ENCODE results near the gene FSTL4.

Gene FSTL4

GRCh38 chr5:133265720-133266526 lies 346.4 kb downstream of the FSTL4 start:
- Mint-ChIP-seq H3K27ac (no peak overlapping the region), H3K9me3 (no peaks in the 10 kb centered on the region), H3K27me3 (no peaks in the 10 kb centered on the region), H3K4me3 (no peak overlapping the region), H3K4me1 (ENCODE audit: low read depth) (no peaks in the 10 kb centered on the region), H3K36me3 (ENCODE audit: low read depth) (no peaks in the 10 kb centered on the region)
- DNase-seq = no peak

GRCh38 chr5:133265257-133265656 lies 347.1 kb downstream of the FSTL4 start:
- no peaks in the 10 kb centered on the region for H3K27me3 Mint-ChIP-seq
- no peaks in the 10 kb centered on the region for H3K36me3 Mint-ChIP-seq (ENCODE audit: low read depth)
- no peak for DNase-seq
- no peaks in the 10 kb centered on the region for H3K4me1 Mint-ChIP-seq (ENCODE audit: low read depth)
- H3K27ac Mint-ChIP-seq = no peak overlapping the region
- H3K4me3 Mint-ChIP-seq = no peak overlapping the region
- no peaks in the 10 kb centered on the region for H3K9me3 Mint-ChIP-seq

GRCh38 chr5:133262690-133263089 lies 349.7 kb downstream of the FSTL4 start:
- no peak overlapping the region for H3K4me3 Mint-ChIP-seq
- H3K27me3 Mint-ChIP-seq = no peaks in the 10 kb centered on the region
- no peaks in the 10 kb centered on the region for H3K9me3 Mint-ChIP-seq
- no peak for DNase-seq
- H3K27ac Mint-ChIP-seq = no peak overlapping the region
- peaks cover 22% of the 10 kb centered on the region for H3K4me1 Mint-ChIP-seq (ENCODE audit: low read depth)
- no peaks in the 10 kb centered on the region for H3K36me3 Mint-ChIP-seq (ENCODE audit: low read depth)

DNA sequence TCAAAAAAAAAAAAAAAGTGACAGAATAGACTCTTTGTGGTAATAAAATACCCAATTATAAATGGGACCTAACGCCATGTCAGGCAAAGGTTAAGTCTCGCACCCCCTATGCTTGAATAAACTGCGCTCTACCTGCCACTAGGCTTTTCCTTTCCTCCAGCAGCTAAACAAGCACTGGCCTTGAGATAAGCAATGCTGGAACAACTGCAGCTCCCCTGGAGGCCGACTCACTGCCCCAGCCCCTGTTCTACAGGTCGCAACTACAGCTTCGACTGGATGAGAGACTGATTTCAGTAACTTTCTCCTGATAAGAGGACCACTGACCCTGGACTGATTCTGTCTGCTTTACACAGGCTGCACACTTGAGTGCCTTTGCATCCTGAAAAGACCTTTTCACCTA lies 350.3 kb downstream of the FSTL4 start:
- Mint-ChIP-seq H3K9me3 (no peaks in the 10 kb centered on the region), H3K27ac (no peak overlapping the region), H3K36me3 (ENCODE audit: low read depth) (no peaks in the 10 kb centered on the region), H3K4me3 (no peak overlapping the region), H3K27me3 (no peaks in the 10 kb centered on the region), H3K4me1 (ENCODE audit: low read depth) (peaks cover 24% of the 10 kb centered on the region)
- no peak for DNase-seq

- no peaks in the 10 kb centered on the region for H3K36me3 Mint-ChIP-seq (ENCODE audit: low read depth)
- no peaks in the 10 kb centered on the region for H3K27me3 Mint-ChIP-seq
- no peak for DNase-seq
- no peaks in the 10 kb centered on the region for H3K9me3 Mint-ChIP-seq
- no peak overlapping the region for H3K4me3 Mint-ChIP-seq
- no peak overlapping the region for H3K27ac Mint-ChIP-seq
- H3K4me1 Mint-ChIP-seq (ENCODE audit: low read depth) = peaks cover 24% of the 10 kb centered on the region
Measured at GRCh38 chr5:133260715-133261114, 351.6 kb downstream of the FSTL4 start.

DNA sequence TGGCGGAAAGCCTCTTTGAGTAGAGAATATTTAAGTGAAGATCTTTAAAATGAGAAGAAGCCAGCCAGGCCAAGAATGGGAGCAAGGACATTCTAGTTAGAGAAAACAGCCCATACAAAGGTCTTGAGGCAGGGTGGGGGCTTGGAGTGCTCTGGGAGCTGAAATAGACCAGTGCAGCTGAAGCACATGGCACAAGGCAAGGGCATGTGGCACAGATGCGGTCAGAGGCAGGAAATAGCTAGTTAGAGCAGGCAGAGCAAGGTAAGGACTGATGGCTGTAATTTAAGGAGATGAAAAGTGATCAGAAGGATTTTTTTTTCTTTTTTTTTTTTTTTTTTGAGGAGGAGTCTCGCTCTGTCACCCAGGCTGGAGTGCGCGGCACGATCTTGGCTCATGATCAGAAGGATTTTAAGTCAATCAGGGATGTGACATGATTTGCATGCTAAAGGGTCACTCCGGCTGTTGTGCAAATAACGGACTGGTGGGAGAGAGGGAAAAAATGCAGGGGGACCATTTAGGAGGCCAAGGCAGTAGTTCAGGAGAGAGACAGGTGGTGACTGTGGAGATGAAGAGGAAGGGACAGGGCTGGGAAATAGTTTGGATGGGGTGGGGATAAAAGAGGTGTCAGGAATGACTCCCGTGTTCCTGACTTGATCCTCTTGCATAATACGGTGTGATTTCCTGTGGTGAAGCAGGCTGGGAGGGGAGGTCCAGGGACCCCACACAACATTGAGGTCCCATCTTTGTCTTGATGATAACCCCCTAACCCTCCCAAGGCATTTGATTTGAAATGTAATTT lies 352.9 kb downstream of the FSTL4 start:
- H3K27ac Mint-ChIP-seq = peak overlapping the region; percentile 13
- no peak overlapping the region for H3K4me3 Mint-ChIP-seq
- H3K9me3 Mint-ChIP-seq = no peaks in the 10 kb centered on the region

DNA sequence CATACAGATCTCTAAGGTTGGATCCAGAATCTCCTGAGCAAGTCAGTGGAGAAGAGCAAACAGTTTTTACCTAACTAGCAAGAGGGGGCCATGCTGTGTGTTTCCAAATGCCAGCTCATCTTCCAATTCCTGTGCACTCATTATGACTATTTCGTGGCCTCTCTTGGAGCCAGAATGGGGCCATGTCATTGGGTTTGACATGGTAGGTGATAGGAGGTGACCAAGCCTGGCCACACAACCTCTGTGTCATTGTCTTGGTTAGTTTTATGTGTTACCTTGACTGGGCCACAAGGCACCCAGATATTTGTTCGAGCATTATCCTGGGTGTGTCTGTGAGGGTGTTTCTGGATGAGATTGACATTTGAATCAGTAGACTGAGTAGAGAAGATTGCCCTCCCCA lies 354.4 kb downstream of the FSTL4 start:
- Mint-ChIP-seq H3K27me3 (no peaks in the 10 kb centered on the region), H3K36me3 (ENCODE audit: low read depth) (no peaks in the 10 kb centered on the region), H3K4me1 (ENCODE audit: low read depth) (peaks cover 24% of the 10 kb centered on the region), H3K4me3 (no peak overlapping the region), H3K9me3 (no peaks in the 10 kb centered on the region), H3K27ac (no peak overlapping the region)
- no peak for DNase-seq

More for the DNA sequence above, 352.9 kb downstream of the FSTL4 start:
- Mint-ChIP-seq H3K27me3 (no peaks in the 10 kb centered on the region), H3K4me1 (ENCODE audit: low read depth) (peaks cover 24% of the 10 kb centered on the region), H3K36me3 (ENCODE audit: low read depth) (no peaks in the 10 kb centered on the region)
- no peak for DNase-seq

DNA sequence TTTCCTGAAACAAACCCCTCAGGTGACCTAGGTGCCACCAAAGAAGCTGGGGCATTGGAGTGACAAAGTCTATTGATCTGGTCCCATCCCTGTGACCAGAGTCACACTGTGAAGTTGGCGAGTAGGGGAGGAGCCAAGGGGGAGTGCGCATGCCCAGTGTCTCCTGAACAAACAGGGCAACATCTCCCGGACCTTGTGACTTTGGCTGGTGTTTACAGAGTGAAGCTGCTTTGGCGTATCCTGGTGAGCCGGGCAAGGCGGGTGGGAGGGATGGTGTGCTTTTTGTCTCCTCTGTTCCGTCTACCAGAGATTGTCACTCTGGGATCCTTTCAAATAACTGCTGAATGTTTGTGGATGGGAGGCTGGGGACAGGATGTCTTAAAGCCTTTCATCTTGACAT lies 356.1 kb downstream of the FSTL4 start:
- Mint-ChIP-seq H3K27me3 (no peaks in the 10 kb centered on the region), H3K9me3 (no peaks in the 10 kb centered on the region), H3K4me1 (ENCODE audit: low read depth) (peaks cover 24% of the 10 kb centered on the region), H3K36me3 (ENCODE audit: low read depth) (no peaks in the 10 kb centered on the region), H3K4me3 (no peak overlapping the region), H3K27ac (no peak overlapping the region)
- no peak for DNase-seq

GRCh38 chr5:133254803-133255202 lies 357.5 kb downstream of the FSTL4 start:
- Mint-ChIP-seq H3K9me3 (no peaks in the 10 kb centered on the region), H3K4me1 (ENCODE audit: low read depth) (peaks cover 21% of the 10 kb centered on the region), H3K4me3 (no peak overlapping the region), H3K27ac (no peak overlapping the region), H3K27me3 (no peaks in the 10 kb centered on the region), H3K36me3 (ENCODE audit: low read depth) (no peaks in the 10 kb centered on the region)
- DNase-seq = no peak

DNA sequence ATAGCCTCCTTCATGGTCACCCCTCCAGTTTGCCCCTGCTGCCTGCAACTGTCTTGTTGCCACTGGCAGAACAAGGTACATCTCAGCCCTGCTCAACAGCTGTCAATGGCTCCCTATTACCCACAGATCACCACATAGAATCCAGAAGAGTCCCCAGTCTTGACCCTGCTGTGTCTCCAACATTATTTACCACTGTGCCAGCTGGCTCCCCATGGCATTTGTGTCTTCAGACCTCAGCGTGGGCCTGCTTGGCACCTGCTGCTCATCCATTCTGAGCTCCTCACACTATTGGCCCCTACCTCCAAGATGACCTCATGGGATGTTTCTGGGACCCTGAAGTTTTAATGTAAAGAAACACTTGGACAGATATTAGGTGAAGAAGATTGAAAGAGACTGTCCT lies 358.7 kb downstream of the FSTL4 start:
- DNase-seq = no peak
- no peaks in the 10 kb centered on the region for H3K9me3 Mint-ChIP-seq
- H3K4me1 Mint-ChIP-seq (ENCODE audit: low read depth) = peaks cover 11% of the 10 kb centered on the region
- no peak overlapping the region for H3K4me3 Mint-ChIP-seq
- no peaks in the 10 kb centered on the region for H3K36me3 Mint-ChIP-seq (ENCODE audit: low read depth)
- no peaks in the 10 kb centered on the region for H3K27me3 Mint-ChIP-seq
- no peak overlapping the region for H3K27ac Mint-ChIP-seq

- no peaks in the 10 kb centered on the region for H3K9me3 Mint-ChIP-seq
- DNase-seq = no peak
- no peaks in the 10 kb centered on the region for H3K36me3 Mint-ChIP-seq (ENCODE audit: low read depth)
- no peak overlapping the region for H3K4me3 Mint-ChIP-seq
- no peak overlapping the region for H3K27ac Mint-ChIP-seq
- H3K27me3 Mint-ChIP-seq = no peaks in the 10 kb centered on the region
- H3K4me1 Mint-ChIP-seq (ENCODE audit: low read depth) = peaks cover 6% of the 10 kb centered on the region
Measured at GRCh38 chr5:133253070-133253469, 359.3 kb downstream of the FSTL4 start.

DNA sequence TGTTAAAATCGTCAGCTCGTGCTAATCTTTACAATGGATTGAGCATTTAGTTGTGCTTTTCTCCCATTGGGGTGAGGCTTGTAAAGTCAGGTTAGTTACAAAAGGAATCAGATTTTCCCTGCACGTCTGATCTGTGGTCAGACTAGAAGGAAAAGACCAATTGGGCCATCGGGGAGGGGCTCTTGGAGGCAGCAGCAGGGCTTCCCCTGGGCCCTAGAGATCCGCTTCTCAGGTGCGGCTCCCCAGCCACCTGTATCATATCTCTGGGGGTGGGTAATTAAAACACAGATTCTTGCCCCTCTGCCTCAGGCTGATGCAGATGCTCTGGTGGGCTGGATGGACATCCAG lies 360.2 kb downstream of the FSTL4 start:
- no peak for DNase-seq
- H3K27ac Mint-ChIP-seq = no peak overlapping the region
- H3K4me3 Mint-ChIP-seq = no peak overlapping the region

GRCh38 chr5:133251296-133252132 lies 360.8 kb downstream of the FSTL4 start:
- no peak overlapping the region for H3K27ac Mint-ChIP-seq
- H3K4me1 Mint-ChIP-seq (ENCODE audit: low read depth) = peaks cover 2% of the 10 kb centered on the region
- H3K4me3 Mint-ChIP-seq = no peak overlapping the region
- no peaks in the 10 kb centered on the region for H3K9me3 Mint-ChIP-seq
- H3K27me3 Mint-ChIP-seq = no peaks in the 10 kb centered on the region
- no peak for DNase-seq
- no peaks in the 10 kb centered on the region for H3K36me3 Mint-ChIP-seq (ENCODE audit: low read depth)

More for the DNA sequence above, 360.2 kb downstream of the FSTL4 start:
- no peaks in the 10 kb centered on the region for H3K36me3 Mint-ChIP-seq (ENCODE audit: low read depth)
- H3K9me3 Mint-ChIP-seq = no peaks in the 10 kb centered on the region
- H3K4me1 Mint-ChIP-seq (ENCODE audit: low read depth) = peaks cover 2% of the 10 kb centered on the region
- H3K27me3 Mint-ChIP-seq = no peaks in the 10 kb centered on the region

DNA sequence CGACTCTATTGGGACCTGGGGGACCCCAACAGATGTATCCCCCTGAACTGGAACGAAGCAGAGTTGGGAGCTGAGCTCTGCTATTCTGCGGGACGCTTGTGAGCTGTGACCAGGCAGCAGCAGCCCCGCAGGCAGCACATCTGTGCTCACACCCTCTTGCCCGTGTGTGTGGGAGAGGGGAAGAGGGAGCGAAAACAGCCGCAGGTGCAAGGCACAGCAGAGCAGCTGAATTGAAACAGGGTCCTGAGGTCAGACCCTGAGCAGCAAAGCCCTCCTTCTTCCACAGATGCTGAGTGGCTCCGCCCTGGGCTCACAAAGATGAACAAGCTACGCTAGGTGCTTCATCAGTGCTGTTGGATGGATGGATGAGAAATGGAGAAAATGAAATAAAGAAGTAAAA lies 361.8 kb downstream of the FSTL4 start:
- no peaks in the 10 kb centered on the region for H3K27me3 Mint-ChIP-seq
- H3K4me3 Mint-ChIP-seq = no peak overlapping the region
- peaks cover 7% of the 10 kb centered on the region for H3K4me1 Mint-ChIP-seq (ENCODE audit: low read depth)
- DNase-seq = no peak
- no peak overlapping the region for H3K27ac Mint-ChIP-seq
- no peaks in the 10 kb centered on the region for H3K36me3 Mint-ChIP-seq (ENCODE audit: low read depth)
- H3K9me3 Mint-ChIP-seq = no peaks in the 10 kb centered on the region

Measured in activated T-cell treated with anti-CD3 and anti-CD28 coated beads, Interleukin-2, amount 50 U/mL, for 24 hours (primary cell).